ENCODE measurements around the gene FFAR2.

FFAR2 gene

DNA sequence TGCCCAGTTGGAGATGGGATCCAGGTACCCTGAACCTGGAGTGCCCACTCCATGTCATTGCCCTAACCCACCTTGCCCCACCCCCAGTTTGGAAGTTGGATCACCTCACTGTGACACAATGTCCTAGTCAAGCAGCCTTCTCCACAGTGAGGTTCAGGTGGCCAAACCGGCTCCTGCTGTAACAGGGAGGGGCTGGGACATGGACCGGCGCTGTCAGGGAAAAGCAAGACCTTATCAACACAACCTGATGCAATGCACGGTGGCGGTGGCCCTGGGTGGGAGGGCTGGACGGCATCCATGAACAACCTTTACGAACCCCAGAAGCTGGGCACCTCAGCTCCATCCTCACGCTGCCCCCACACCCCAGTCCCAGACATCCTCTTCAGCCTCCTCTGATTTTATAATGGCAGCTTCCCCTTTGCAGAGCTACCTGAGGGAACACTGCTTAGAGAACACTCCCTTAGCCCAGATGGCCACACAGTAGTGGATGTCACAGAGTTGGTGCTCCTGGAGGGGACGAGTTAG, 43.8 kb downstream of the FFAR2 start:
- no peak for DNase-seq

DNA sequence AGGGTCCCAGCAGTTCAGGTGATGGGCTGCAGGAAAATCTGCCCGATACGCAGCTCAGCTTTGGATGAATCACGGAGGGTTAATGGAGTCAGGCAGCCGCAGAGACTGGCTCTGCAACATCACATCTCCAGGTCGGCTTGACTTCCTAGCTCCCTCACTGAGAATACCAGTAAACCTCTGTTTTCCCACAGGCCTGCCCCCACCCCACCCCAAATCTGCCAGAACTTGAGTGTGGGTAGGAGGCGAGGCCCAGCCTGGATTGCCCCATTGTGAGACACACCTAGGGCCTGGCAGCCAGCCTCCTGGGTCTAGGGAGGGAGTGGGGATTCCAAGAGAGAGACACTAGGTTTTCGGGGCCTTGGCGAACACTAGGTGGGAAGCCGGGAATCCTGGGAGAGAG, 45.9 kb downstream of the FFAR2 start:
- no peak for DNase-seq

DNA sequence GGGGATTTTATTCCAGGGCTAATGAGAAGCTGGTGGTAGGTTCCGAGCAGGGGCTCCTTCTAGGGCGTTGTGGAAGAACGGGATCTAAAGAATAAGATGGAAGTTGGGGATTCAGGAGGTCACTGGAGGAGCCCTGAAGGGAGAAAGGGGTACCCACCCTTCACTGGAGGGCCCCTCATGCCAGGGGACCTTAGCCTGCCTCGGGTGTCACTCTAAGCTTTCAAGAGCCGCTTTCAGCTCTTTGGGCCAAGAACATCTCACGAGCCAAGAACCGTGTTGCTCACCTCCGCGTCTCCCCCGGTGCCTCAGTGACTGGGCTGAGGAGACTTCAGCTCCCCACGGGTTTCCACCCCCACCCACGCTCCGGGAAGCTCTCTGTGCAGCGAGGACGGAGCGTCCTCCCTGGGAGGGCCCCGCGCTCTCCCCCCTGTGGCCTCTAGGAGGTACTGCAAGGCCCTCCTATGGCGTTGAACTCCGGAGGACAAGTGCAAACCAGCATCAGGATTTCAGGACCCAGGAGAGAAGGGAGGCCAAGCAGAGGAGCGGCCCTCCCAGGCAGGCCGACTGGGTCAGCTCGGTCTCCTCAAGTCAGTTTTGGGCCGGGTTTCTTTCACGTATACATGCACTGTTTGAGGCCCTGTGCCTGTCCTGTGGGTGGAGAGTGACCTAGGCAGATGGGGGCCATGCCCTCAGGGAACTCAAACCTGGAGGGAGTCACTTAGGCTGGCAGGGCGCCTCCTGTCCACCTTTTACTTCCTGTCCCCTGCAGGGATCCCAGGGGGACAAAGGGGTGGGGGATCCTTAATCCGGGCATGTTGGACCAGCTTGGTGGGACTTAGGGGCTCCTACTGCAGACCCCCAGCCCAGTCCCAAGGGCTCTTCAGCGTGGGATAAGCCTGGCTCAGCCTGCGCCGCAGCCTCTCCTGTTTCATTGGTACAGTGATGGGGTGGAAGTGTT, 47.3 kb downstream of the FFAR2 start:
- DNase-seq = peak; percentile 17 to 18

DNA sequence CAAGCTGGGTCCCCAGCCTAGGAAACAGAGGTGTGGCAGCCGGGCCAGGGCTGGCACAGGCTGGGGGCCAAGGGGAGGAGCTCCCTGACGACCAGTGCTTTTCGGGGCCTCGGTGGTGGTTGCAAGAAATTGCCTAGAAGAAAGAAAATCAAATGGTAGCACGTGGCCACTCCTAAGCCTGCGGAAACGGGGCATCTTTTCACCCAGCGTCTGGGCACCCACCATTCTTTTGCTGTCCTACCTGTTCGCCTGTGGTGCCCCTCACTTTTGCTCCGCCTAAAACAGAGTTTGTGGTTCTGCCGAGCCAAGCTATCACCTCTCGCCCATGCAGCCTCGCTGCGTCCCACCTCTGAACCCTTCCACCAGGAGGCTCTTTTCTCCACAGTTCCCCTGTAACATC, 49.3 kb downstream of the FFAR2 start:
- DNase-seq = no peak

- no peak for DNase-seq
Measured at GRCh38 chr19:35498220-35498619, 50.2 kb downstream of the FFAR2 start.

DNA sequence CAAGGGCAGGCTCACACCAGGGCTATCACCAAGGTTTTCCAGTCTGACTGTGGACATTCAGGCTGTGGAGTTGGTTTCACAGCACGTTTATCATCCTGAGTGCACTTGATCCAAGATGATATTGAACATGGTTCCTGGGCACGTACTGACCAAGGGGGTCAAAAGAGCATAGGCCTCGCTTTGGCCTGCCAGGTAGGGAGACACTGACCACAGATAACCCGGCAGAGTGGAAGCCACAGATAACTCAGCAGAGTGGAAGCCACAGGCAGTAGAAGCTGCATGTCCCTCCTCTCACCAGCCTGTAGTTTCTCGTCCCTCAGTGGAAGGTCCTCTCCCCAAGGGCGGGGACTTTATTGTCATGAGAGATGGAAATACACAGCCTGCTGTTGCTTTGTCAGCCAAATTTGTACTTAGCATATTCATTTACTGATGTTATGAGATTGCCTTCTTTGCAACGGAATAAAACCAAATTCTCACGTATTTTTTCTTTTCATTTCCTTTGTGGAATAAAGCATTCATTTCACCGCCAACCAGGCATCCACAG, 51.0 kb downstream of the FFAR2 start:
- DNase-seq = no peak

- no peak for DNase-seq
Measured at GRCh38 chr19:35500611-35501010, 52.6 kb downstream of the FFAR2 start.

Measured in NCI-H2081 (cell line).